ENCODE measurements around the gene SPECC1. TPM values are rescaled to one million over a fixed set of nuclear protein-coding genes. Genes with fewer than 3 reads are reported as not detected.

The SPECC1 gene
- total RNA-seq, 1 donor from 2014 or later = 31.0 TPM

DNA sequence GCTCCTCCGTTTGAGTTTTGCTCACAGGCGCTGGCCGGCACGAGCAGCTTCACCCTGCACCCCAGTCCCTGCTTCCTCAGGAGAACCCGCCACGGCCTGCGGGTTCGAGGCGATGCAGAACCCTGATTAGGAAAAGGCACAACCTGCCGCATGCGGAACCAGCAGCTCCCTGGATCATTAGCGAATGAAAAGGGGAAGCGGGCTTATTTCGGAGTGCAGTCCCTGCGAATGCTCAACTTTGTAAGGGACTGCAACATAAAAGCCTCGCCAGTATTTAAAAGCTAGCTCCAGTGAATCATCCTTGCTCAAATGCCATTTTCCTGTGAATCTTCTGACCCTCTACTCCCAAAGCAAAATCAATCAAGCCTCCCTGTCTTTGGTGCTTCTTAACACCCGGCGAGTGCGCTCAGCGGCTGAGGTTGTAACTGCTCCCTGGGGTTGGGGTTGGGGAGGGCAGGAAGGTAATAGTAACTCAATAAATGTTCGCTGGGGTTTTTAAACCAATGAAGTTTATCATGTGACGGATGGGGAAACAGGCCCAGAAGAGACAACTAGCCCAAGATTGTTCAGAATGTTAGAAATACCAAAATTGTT lies 30.9 kb upstream of the SPECC1 start:
- Histone ChIP-seq H3K4me1 (peaks cover 39% of the 10 kb centered on the region), H3K36me3 (no peaks in the 10 kb centered on the region), H3K4me3 (peak overlapping the region; percentile 83), H3K27me3 (no peaks in the 10 kb centered on the region), H3K27ac (peak overlapping the region; percentile 93), H3K9me3 (no peaks in the 10 kb centered on the region)
- ATAC-seq (peak; percentile 51), DNase-seq (no peak)
- TF ChIP-seq, protein P1, sequence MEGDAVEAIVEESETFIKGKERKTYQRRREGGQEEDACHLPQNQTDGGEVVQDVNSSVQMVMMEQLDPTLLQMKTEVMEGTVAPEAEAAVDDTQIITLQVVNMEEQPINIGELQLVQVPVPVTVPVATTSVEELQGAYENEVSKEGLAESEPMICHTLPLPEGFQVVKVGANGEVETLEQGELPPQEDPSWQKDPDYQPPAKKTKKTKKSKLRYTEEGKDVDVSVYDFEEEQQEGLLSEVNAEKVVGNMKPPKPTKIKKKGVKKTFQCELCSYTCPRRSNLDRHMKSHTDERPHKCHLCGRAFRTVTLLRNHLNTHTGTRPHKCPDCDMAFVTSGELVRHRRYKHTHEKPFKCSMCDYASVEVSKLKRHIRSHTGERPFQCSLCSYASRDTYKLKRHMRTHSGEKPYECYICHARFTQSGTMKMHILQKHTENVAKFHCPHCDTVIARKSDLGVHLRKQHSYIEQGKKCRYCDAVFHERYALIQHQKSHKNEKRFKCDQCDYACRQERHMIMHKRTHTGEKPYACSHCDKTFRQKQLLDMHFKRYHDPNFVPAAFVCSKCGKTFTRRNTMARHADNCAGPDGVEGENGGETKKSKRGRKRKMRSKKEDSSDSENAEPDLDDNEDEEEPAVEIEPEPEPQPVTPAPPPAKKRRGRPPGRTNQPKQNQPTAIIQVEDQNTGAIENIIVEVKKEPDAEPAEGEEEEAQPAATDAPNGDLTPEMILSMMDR (IDR thresholded peaks at IDR 0.05) = no peak
- intact Hi-C loops (cut with DNase I) = no loop called here

DNA sequence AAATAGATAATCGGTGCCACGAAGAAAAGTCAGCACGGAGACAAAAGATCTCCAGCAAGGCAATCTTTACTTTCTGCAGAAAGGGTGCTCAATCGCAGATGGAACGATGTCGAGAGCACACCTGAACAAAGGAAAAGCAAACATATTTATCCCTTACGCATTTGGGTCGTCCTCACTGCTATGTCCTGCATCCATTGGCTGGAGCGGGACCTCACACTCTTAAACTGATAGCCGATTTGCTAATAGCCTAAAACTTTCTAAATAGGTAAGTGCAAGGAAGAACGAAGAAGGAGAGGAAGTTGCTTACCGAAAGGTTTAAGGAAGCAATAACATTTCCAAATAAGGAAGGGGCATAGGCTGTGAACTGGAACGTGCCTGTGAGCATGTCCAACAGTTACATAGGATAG lies 30.4 kb upstream of the SPECC1 start:
- no peak for DNase-seq
- no peaks in the 10 kb centered on the region for H3K9me3 ChIP-seq
- TF ChIP-seq, protein P1 (IDR thresholded peaks at IDR 0.05) = no peak
- H3K27ac ChIP-seq = peak overlapping the region; percentile 93
- ATAC-seq = no peak
- H3K4me1 ChIP-seq = peaks cover 39% of the 10 kb centered on the region
- H3K4me3 ChIP-seq = peak overlapping the region; percentile 83
- intact Hi-C loops (cut with DNase I) = no loop called here
- H3K36me3 ChIP-seq = no peaks in the 10 kb centered on the region
- no peaks in the 10 kb centered on the region for H3K27me3 ChIP-seq

DNA sequence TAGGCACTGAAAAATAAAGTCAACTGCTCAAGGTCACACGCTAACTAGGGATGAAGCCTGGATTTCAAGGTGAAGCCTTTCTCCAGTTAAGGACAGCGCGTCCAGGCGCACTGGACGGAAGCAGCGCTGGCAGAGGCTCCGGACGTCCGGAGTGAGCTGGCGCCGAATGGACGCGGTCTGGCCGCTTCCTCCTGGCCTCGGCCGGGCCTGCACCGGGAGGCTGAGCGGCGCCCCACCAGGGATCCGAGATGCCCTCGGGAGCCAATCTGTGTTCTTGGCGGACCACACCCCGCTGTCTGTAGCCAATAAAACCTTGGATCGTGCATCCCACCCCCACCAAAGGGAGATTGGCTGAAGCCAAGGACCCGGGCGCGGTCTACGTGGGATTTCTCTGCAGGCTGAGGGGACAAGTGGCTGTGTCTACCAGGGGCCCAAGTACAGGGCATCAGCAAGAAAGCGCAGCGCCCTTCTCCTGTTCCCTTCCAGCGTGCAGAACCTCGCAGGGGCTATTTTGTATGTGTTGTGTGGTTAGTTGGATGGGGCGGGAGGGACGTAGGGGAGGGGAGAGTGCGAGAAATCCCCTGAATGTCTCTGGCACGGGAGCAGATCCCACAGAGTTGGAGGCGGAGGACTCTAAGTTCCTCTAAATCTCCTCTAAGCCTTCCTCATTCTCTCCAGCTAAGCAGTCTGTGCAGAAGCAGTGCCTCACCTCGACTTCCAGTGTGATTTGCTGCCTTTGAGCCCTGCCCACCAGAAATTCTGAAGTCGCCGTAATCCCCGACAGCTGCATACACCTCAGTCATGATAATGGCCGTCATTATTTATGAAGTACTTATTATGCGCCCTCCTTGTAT lies 29.0 kb upstream of the SPECC1 start:
- Histone ChIP-seq H3K4me3 (no peak overlapping the region), H3K27ac (no peak overlapping the region), H3K27me3 (no peaks in the 10 kb centered on the region), H3K9me3 (no peaks in the 10 kb centered on the region), H3K4me1 (peaks cover 35% of the 10 kb centered on the region), H3K36me3 (no peaks in the 10 kb centered on the region)
- TF ChIP-seq, protein P1 (IDR thresholded peaks at IDR 0.05) = no peak
- ATAC-seq (peak; percentile 27), DNase-seq (peak; percentile 70)
- intact Hi-C loops (cut with DNase I) = no loop called here

DNA sequence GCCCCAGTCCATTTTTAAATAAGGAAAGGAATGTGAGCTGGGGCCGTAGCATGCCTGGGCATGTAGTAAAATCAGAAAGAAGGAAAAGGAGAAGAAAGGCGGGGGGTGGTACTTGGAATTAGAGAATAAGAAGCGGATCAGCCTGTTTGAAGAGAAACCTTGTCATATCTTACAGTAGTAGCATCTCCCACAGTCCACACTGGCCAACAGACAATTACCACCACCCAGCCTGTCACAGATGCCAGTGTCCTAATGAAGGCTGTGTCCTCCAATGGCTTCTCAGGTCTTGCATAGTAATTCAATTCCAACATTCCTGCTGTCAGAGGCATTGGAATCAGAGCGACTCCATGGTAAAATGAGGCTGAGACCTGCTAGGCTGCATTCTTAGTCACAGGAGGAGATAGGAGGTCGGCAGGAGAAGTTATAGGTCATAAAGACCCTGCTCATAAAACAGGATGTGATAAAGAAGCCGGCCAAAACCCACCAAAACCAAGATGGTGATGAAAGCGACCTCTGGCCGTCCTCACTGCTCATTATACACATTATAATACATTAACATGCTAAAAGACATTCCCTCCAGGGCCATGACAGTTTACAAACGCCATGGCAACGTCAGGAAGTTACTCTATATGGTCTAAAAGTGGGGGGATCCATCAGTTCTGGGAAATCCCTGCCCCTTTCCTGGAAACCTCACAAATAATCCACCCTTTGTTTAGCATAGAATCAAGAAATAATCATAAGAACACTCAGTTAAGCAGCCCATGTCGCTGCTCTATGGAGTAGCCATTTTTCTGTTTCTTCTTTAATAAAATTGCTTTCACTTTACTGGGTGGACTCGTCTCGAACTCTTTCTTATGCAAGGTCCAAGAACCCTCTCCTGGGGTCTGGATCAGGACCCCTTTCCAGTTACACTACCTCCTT lies 22.0 kb upstream of the SPECC1 start:
- H3K27ac ChIP-seq = no peak overlapping the region
- no peaks in the 10 kb centered on the region for H3K9me3 ChIP-seq
- ATAC-seq (no peak), DNase-seq (no peak)
- H3K36me3 ChIP-seq = no peaks in the 10 kb centered on the region
- H3K27me3 ChIP-seq = no peaks in the 10 kb centered on the region
- TF ChIP-seq, protein P1 (IDR thresholded peaks at IDR 0.05) = no peak
- no peaks in the 10 kb centered on the region for H3K4me1 ChIP-seq
- intact Hi-C loops (cut with DNase I) = no loop called here
- no peak overlapping the region for H3K4me3 ChIP-seq

DNA sequence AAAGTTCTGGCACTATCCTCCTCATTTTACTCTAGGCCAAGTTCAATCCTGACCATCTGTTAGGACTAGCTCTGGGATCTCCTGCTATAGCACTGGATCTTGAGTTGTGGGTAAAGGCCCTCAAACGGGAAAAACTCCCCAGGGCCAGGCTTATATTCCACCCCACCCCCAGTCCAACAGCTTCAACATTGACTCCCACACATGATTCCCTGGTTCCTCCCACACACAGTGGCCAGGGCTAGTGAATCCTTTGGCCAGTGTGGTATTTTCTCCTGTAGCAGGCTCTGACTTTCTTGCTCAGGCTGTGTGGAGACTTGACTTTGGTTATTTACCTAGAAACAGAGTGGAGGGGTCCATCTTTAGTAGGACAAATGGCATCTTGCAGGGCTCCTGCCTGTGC lies 21.3 kb upstream of the SPECC1 start:
- H3K36me3 ChIP-seq = no peaks in the 10 kb centered on the region
- no peaks in the 10 kb centered on the region for H3K9me3 ChIP-seq
- intact Hi-C loops (cut with DNase I) = no loop called here
- H3K4me3 ChIP-seq = no peak overlapping the region
- peaks cover under 1% of the 10 kb centered on the region for H3K4me1 ChIP-seq
- TF ChIP-seq, protein P1 (IDR thresholded peaks at IDR 0.05) = no peak
- DNase-seq (no peak), ATAC-seq (no peak)
- H3K27me3 ChIP-seq = no peaks in the 10 kb centered on the region
- no peak overlapping the region for H3K27ac ChIP-seq
